GM19193 (cell line): ENCODE measurements around the gene SOX30.

ENCODE experiments used
- POLR2A ChIP-seq: IDR thresholded peaks from 4 replicates; pipeline ENCODE4 v1.6.1; 2011; ENCODE audit not compliant: insufficient read depth, insufficient read length; ENCODE audit errors: extremely low read depth

Gene SOX30

DNA sequence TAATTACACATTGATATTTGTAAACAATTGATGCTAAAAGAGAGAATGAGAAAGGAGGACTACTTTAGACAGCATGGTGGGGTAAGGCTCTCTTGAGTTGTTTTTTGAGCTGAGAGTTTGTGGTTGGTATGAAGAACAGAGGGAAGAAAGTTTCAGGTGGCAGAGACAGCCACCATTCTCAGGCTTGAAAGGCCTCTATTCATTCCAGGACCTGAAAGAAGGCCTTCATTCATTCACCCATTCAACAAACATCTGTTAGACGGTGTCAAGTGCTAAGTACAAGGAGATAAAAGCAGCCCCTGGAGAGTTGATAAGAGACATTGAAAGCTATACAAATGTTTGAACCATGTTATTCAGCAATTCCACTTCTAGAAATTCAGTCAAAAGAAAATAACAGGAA is 55.0 kb downstream of the SOX30 start:
- TF ChIP-seq POLR2A, result no peak

DNA sequence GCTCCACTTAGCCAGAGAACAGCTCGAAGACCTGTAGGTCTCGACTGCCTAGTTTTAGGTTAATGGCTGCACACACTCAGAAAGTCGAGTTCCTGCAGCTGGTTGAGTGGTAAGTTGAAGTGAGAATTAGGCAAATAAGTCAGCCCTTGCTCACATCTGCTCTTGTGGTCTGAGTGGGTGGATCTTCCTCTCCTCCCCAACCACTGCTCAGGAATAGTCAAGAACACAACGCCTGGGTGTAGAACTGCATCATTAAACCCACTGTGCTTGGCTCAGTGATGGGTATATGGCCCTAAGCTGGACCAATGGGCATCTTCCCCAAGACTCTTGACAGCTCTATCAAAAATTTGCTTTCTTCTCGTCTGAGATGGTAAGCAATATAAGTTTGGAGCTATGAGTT is 55.8 kb downstream of the SOX30 start:
- peak; percentile 47 for TF ChIP-seq POLR2A

DNA sequence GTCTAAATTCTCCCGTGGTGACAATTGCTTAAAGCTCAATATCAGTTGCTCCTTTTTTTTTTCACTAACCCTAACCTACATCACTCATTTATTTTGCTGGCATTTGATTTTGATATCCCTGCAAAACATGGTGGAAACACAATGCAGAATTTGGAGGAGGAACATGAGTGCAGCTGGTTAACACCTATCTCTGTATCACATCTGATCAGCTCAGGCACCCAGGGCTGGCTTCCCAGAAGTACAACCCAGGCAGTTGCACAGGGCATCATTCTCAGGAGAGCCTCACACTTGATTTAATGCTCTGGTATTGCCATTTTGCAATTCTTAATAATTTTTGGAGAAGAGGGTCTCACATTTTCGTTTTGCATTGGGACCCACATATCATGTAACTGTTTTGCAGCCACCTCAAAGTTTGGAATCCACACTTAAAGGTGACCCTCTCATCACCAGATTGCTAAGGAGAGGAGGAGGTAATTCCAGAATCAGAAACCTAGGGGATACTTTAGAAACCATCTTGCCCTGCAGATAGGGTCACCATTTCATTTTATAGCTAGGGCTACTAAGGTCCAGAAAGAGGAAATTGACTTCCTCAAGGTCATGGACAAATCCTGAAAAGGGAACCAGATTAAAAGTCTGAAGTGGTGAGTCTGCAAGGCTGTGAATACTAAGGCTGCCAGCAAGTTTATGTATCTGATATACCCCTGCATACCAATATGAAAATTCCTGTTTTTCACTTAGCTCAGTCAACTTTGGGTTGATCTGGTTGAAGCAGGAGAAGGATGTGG is 57.4 kb downstream of the SOX30 start:
- TF ChIP-seq POLR2A, result no peak

DNA sequence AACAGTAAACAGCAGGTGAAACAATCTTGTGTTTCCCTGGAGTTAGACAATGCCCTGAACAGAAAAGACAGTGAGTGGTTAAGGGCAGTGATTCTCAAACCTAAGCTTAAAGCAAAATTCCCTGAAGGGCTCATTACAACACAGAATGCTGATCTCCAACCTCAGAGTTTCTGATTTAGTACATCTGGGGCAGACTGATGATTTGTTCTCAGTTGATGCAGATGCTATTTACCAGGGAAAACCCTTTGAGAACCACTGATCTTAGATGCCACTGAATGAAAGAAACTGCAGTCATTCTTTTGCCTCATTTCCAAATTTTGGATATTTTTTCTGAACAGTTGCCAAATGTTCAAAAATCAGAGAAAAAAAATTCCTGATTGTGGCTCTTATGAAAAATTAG is 58.0 kb downstream of the SOX30 start:
- no peak for TF ChIP-seq POLR2A

DNA sequence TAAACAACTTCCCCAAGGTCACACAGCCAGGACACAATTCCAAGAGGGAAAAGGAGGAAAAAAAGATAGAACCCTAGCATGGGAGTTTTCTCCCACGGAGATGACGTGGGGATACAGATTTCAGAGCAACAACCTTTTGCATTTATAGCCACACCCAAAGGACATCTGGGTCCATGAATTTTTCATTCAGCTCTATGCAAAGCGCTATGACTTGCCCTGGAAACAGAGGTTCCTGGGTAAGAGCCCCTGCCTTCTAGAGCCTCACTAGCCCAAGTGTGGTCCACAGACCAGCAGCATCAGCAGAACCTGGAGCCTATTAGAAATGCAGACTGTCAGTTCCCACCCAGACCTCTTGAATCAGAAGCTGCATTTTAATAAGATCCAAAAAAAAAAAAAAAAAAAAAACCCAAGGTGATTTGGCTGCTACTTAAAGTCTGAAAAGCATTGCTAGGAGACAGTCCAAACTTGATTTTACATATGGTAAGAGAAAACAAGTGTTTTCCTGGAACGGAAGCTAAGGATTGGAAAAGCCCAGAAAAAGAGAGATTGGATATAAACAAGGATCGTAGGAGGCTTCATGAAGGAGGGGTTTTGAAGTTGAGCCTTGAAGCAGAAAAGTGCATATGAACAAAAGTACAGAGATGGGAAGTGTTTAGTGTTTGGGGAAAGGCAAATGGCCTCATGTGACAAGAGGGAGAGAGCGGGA is 59.0 kb downstream of the SOX30 start:
- no peak for TF ChIP-seq POLR2A

DNA sequence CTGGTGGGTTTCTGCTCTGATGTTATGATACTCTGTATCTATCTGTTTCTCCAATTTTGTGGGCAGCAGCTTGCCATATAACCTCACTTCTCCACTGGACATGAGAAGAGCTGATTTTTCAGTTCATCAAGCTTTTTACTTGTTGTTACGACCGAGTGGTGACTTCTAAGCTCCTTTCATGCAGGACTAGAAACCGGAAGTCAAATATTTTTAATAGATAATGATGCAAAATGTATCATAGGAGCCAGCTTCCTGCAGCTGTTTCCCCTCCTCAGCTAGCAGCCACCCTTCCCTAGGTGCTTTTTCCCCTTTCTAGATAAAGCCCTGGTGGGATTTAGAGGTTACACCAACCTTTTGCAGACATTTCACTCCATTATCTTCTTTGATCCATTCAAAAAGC is 59.6 kb downstream of the SOX30 start:
- TF ChIP-seq POLR2A, result no peak

DNA sequence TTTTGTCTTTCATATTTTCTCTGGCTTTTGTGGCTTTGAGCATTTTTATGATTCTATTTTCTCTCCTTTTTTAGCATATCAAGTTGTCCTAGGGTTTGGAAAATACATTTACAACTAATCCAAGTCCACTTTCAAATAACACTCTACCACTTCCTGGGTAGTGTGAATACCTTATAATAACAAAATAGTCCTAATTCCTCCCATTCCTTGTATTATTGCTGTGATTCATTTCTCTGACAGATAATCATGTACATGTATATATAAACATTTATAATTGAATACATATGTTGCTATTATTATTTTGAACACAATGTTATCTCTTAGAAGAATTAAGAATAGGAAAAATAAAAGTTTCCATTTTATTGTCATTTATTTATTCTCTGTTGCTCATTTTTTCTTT is 61.8 kb downstream of the SOX30 start:
- TF ChIP-seq POLR2A, result no peak

DNA sequence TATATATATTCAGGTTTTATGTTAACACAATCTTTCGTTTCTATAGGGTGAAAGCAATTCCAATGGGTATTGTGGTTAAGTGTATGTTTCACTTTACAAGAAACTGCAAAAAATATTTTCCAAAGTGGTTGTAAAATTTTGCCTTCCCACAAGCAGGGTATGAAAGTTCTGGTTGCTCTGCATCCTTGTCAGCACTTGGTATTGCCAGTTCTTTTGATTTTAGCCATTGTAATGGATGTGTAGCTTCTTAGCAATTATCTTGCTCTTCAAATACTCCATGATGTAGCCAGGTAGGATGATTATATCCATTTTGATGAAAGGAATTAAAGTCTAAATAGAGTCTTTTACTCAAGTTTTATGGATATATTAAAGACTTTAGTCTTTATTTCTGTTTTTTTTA is 67.6 kb downstream of the SOX30 start:
- no peak for TF ChIP-seq POLR2A

DNA sequence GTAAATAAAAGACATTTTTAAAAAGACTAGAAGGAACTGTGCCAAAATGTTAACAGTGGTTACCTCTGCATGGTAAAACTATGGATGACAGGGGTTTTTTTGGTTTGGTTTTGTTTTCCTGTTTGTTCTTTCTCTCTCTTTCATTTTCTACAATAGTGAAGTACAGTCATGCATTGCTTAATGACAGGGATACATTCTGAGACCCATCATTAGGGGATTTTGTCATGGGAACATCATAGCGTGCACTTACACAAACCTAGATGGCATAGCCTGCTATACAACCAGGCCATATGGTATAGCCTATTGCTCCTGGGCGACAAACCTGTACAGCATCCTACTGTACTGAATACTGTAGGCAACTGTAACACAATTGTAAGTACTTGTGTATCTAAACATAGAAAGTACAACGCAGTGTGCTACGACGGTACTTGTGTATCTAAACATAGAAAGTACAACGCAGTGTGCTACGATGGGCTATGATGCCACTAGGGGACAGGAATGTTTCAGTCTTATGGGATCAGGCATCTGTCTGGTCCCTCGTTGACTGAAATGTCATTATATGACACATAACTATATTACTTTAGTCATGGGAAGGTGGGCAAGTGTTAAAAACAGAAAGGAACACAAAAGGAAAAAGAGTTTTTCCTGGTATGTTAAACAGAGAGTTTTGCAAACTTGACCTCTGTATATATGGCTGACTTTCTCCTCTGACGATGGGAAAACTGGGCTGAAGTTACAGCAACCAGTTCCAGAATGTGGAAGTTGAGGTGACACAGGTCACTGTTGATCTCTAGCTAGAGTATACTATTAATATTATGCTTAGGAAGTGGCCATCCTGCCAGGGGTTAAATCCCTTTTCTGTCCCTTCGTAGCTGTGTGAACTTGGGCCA is 69.3 kb downstream of the SOX30 start:
- TF ChIP-seq POLR2A, result no peak

DNA sequence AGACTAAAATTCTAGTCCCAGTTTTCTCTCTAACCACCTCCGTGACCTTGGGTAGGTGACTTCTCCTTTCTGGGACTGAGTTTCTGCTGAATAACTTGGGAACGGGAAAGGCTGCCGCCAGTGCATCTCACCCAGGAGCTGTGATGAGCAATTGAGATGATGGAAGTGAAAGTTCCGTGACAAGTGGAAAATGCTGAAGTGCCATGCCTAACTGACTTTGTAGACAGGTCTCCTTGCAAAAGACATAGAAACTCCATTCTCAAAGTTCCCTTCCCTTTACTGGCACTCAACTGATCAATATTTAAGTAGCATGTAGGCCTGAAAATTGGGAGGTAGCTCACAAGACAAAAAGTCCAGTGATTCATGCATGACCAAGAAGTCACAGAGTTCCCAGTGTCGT is 70.3 kb downstream of the SOX30 start:
- no peak for TF ChIP-seq POLR2A

DNA sequence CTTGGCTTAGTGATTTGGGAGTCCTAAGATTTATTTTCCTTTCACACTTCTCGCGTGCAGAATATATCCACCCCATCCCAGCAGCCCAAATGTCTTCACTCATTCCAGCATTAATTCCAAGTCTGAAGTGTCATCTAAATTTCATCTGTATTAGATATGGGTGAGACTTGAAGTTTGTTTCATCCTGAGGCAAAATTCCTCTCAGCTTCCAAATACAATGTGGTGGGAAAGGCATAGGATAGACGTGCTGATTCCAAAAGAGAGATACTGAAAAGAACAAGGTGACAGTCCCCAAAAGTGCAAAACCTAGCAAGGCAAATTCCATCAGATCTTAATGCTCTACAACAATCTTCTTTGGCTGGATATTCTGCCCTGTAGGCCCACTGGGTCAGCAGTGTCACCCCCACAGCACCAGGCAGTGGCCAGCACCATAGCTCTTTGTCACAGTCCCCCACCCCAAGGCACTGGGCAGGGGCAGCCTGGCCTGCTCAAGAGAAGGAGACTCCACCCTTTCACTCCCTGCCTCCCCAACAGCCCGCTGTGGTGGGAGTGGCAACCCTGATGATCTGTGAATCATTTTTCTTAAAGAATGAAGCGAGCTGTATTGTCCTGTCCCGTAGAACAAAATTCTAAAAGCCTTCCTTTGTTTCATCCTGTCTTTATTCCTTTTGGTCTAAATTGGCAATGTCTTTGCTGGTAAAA is 74.0 kb downstream of the SOX30 start:
- TF ChIP-seq POLR2A, result no peak

DNA sequence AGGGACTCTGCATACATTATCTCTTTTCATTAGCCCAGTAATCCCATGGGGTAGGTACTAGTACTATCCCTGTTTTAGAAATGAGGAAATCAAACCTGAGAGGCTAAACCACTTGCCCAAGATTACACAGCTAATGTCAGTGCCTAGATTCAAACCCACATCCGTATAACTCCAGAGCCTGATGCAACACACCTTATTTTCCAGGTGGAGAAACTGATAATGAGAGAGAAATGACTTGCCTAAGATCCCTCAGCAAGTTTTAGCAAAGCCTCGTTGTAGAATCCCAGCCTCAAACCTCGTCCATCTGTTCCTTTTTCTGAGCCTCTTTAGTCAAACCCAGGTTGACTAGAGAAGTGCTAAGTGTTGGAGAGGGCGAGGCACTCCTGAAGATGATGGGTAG is 75.6 kb downstream of the SOX30 start:
- no peak for TF ChIP-seq POLR2A
